ENCODE results near the gene MTIF3.

DNA sequence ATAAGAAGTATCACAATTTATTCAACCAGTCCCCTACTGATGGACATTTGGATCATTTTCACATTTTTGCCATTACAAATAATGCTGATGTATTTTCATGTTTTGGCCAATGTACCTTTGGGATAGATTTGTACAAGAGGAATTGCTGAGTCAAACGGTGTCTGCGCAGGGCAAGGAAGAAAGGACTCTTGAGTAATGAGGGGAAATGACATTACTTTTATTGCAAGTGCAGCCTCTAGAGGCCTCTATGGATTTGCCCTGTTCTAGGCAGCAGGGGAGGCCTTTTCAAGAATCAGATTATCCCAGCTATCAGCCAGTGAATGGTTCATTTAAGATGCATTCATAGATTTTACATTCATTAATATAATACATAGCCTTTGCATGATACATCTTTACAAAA lies 58.9 kb downstream of the MTIF3 start:
- TF ChIP-seq EZH2phosphoT487 (IDR thresholded peaks at IDR 0.05; ENCODE audit: insufficient read depth, low read depth) (no peak), EZH2 (IDR thresholded peaks at IDR 0.05; ENCODE audit: insufficient read depth, poor library complexity, severe bottlenecking) (no peak)
